Measurements from ENCODE around the gene VCPKMT. TPM values are rescaled to one million over a fixed set of nuclear protein-coding genes. Genes with fewer than 3 reads are reported as not detected.

Gene VCPKMT
- total RNA-seq, 1 donor, result 6.1 TPM

GRCh38 chr14:50070230-50070629 is 46.1 kb downstream of the VCPKMT start:
- TF ChIP-seq CTCF (IDR thresholded peaks at IDR 0.05; ENCODE audit: insufficient read depth, low read length), result no peak
- no peak overlapping the region for H3K4me3 ChIP-seq (ENCODE audit: low read depth, low read length)
- no peak for DNase-seq (ENCODE audit: low read depth)

GRCh38 chr14:50069325-50069724 is 47.0 kb downstream of the VCPKMT start:
- TF ChIP-seq CTCF (IDR thresholded peaks at IDR 0.05; ENCODE audit: insufficient read depth, low read length), result no peak

GRCh38 chr14:50068496-50068895 is 47.9 kb downstream of the VCPKMT start:
- H3K4me3 ChIP-seq (ENCODE audit: low read depth, low read length), result no peak overlapping the region
- DNase-seq (ENCODE audit: low read depth), result no peak
- no peak for TF ChIP-seq CTCF (IDR thresholded peaks at IDR 0.05; ENCODE audit: insufficient read depth, low read length)

More at GRCh38 chr14:50069325-50069724, 47.0 kb downstream of the VCPKMT start:
- no peak for DNase-seq (ENCODE audit: low read depth)
- no peak overlapping the region for H3K4me3 ChIP-seq (ENCODE audit: low read depth, low read length)

GRCh38 chr14:50067723-50068495 is 48.5 kb downstream of the VCPKMT start:
- no peak overlapping the region for H3K4me3 ChIP-seq (ENCODE audit: low read depth, low read length)
- peak; percentile 71 for DNase-seq (ENCODE audit: low read depth)
- TF ChIP-seq CTCF (IDR thresholded peaks at IDR 0.05; ENCODE audit: insufficient read depth, low read length), result no peak

GRCh38 chr14:50065583-50065982 is 50.8 kb downstream of the VCPKMT start:
- no peak overlapping the region for H3K4me3 ChIP-seq (ENCODE audit: low read depth, low read length)
- TF ChIP-seq CTCF (IDR thresholded peaks at IDR 0.05; ENCODE audit: insufficient read depth, low read length), result no peak
- no peak for DNase-seq (ENCODE audit: low read depth)

GRCh38 chr14:50064993-50065392 is 51.4 kb downstream of the VCPKMT start:
- H3K4me3 ChIP-seq (ENCODE audit: low read depth, low read length), result no peak overlapping the region
- TF ChIP-seq CTCF (IDR thresholded peaks at IDR 0.05; ENCODE audit: insufficient read depth, low read length), result no peak
- DNase-seq (ENCODE audit: low read depth), result peak; percentile 71
